ENCODE measurements around the gene NRAS.

DNA sequence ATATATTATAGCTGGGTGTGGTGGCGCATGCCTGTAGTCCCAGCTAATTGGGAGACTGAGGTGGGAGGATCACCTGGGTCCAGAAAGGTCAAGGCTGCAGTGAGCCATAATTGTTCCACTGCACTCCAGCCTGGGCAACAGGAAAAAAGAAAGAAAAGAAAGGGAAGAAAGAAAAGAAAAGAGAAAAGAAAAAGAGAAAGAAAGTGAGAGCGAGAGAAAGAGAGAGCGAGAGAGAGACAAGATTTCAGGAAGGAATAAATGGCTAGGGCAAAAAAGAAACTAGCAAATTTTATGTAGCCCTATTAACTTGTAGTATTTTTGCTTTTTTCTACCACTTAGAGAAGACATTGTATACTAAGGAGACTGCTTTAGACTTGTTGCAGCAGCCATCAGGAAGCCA is 6.2 kb downstream of the NRAS start:
- TF ChIP-seq, protein P1, sequence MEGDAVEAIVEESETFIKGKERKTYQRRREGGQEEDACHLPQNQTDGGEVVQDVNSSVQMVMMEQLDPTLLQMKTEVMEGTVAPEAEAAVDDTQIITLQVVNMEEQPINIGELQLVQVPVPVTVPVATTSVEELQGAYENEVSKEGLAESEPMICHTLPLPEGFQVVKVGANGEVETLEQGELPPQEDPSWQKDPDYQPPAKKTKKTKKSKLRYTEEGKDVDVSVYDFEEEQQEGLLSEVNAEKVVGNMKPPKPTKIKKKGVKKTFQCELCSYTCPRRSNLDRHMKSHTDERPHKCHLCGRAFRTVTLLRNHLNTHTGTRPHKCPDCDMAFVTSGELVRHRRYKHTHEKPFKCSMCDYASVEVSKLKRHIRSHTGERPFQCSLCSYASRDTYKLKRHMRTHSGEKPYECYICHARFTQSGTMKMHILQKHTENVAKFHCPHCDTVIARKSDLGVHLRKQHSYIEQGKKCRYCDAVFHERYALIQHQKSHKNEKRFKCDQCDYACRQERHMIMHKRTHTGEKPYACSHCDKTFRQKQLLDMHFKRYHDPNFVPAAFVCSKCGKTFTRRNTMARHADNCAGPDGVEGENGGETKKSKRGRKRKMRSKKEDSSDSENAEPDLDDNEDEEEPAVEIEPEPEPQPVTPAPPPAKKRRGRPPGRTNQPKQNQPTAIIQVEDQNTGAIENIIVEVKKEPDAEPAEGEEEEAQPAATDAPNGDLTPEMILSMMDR (IDR thresholded peaks at IDR 0.05) = no peak
- no peak for TF ChIP-seq POLR2A (IDR thresholded peaks at IDR 0.05)
